GM12892 (cell line): ENCODE data around the gene GAB2.

ENCODE experiments used
- POLR2A ChIP-seq: IDR thresholded peaks from 2 replicates; pipeline ENCODE4 v1.6.1; 2011; ENCODE audit warnings: low read depth, low read length, control low read depth
- POLR2AphosphoS5 ChIP-seq: IDR thresholded peaks from 2 replicates; pipeline ENCODE4 v1.6.1; 2011; ENCODE audit warnings: low read depth, low read length, control low read depth

DNA sequence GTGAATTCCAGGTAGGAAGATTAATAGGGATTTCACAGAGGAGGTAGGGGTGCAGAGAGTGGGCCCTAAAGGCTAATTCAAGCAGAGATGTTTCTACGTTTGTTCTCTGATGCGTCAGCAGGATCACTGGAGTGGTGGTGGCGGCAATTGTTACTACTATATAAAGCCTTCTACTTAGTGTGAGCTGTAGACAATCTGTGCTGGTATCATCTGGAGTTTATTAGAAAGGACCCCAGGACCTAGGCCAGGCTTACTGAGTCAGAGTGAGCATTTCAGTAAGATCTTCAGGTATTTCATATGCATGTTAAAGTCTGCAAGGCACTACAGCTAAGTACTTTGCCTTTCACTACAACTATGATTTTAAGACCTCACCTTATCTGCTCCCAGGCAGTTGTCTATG lies 169.4 kb downstream of the GAB2 start:
- TF ChIP-seq POLR2A (no peak), POLR2AphosphoS5 (no peak)
